K562 (cell line): ENCODE results near the gene CHRM4. TPM values are rescaled to one million over a fixed set of nuclear protein-coding genes. Genes with fewer than 3 reads are reported as not detected.

Experiments
- ATF1 ChIP-seq, 2 experiments: fragments of 450-650 bp in 1 of 2; IDR thresholded peaks; 2 replicates each; pipeline ENCODE4 v1.6.1; 2016; ENCODE audit warnings: missing compliant biosample characterization in 1 of 2, missing genetic modification characterization in 1 of 2
- CCAR2 ChIP-seq: fragments of 200-400 bp; formaldehyde crosslinking; IDR thresholded peaks from 2 replicates; pipeline ENCODE4 v1.6.1; 2017; ENCODE audit warnings: mild to moderate bottlenecking, low read depth, low read length
- IRF1 ChIP-seq: sonication (generic); formaldehyde crosslinking; IDR thresholded peaks from 2 replicates; pipeline ENCODE4 v1.8.0; 2022; ENCODE audit warnings: missing genetic modification reagents, mild to moderate bottlenecking, borderline replicate concordance
- MCM5 ChIP-seq: fragments of 450-650 bp; IDR thresholded peaks from 2 replicates; pipeline ENCODE4 v1.6.1; 2016; ENCODE audit warnings: low read depth
- NR2C1 ChIP-seq, 2 experiments: fragments of 450-650 bp; IDR thresholded peaks; 2 replicates each; pipeline ENCODE4 v1.6.1; 2017; ENCODE audit warnings: mild to moderate bottlenecking in 2 of 2, antibody characterized with exemption in 1 of 2, inconsistent platforms in 1 of 2, missing compliant biosample characterization in 1 of 2, missing genetic modification characterization in 1 of 2
- PHF21A ChIP-seq: fragments of 450-650 bp; IDR thresholded peaks from 2 replicates; pipeline ENCODE4 v1.6.1; 2017; ENCODE audit warnings: low read depth, borderline replicate concordance
- PHTF2 ChIP-seq: fragments of 250-450 bp; sonication (Bioruptor Pico); IDR thresholded peaks from 2 replicates; pipeline ENCODE4 v1.5.0; 2021; ENCODE audit warnings: mild to moderate bottlenecking
- POU5F1 ChIP-seq: fragments of 150-350 bp; IDR thresholded peaks from 2 replicates; pipeline ENCODE4 v1.6.1; 2014; ENCODE audit warnings: borderline replicate concordance, low read length, low read depth, mild to moderate bottlenecking; ENCODE audit not compliant: partially characterized antibody
- PRPF4 ChIP-seq: fragments of 200-400 bp; formaldehyde crosslinking; IDR thresholded peaks from one replicate; pipeline ENCODE4 v1.6.1; 2017; ENCODE audit warnings: low read length, low read depth, mild to moderate bottlenecking; ENCODE audit not compliant: insufficient read depth, poor library complexity, severe bottlenecking
- SNRNP70 ChIP-seq: fragments of 200-400 bp; formaldehyde crosslinking; optimal IDR thresholded peaks from 2 replicates; pipeline ENCODE3; 2017; ENCODE audit warnings: low read depth, low read length
- TCF3 ChIP-seq: sonication (generic); formaldehyde crosslinking; IDR thresholded peaks from 2 replicates; pipeline ENCODE4 v1.4.0; 2020; ENCODE audit warnings: mild to moderate bottlenecking, missing genetic modification reagents
- TFAP4 ChIP-seq: sonication (generic); formaldehyde crosslinking; IDR thresholded peaks from 2 replicates; pipeline ENCODE4 v1.8.0; 2022; ENCODE audit warnings: missing genetic modification reagents, mild to moderate bottlenecking, moderate library complexity, borderline replicate concordance
- ZFP91 ChIP-seq: sonication (generic); formaldehyde crosslinking; IDR thresholded peaks from 2 replicates; pipeline ENCODE4 v1.8.0; 2022; ENCODE audit warnings: mild to moderate bottlenecking, missing genetic modification reagents
- ZMIZ1 ChIP-seq, 2 experiments: fragments of 150-350 bp in 1 of 2; IDR thresholded peaks; 2 replicates each; pipeline ENCODE4 v1.6.1; 2012 to 2016; ENCODE audit warnings: low read depth in 2 of 2, low read length in 2 of 2, mild to moderate bottlenecking in 1 of 2, moderate library complexity in 1 of 2
- ZNF12 ChIP-seq: sonication (generic); formaldehyde crosslinking; IDR thresholded peaks from 2 replicates; pipeline ENCODE4 v1.4.0; 2020; ENCODE audit warnings: mild to moderate bottlenecking, missing genetic modification reagents
- ZNF174 ChIP-seq: fragments of 250-450 bp; sonication (Bioruptor Pico); IDR thresholded peaks from 2 replicates; pipeline ENCODE4 v1.4.0; 2020; ENCODE audit warnings: mild to moderate bottlenecking
- ZNF41 ChIP-seq: fragments of 250-450 bp; sonication (Bioruptor Pico); conservative IDR thresholded peaks from 2 replicates; pipeline ENCODE4 v1.4.0; 2020; ENCODE audit warnings: mild to moderate bottlenecking
- ZNF445 ChIP-seq: fragments of 250-450 bp; sonication (Bioruptor Pico); IDR thresholded peaks from 2 replicates; pipeline ENCODE4 v1.4.0; 2020; ENCODE audit warnings: low read depth, mild to moderate bottlenecking, moderate library complexity
- polyA plus RNA-seq, 8 experiments: library from polyadenylated mRNA; depleted of rRNA in 4 of 8; stranded (reverse) in 5 of 8; unstranded in 3 of 8; fragments of >200 nt; fragmentation: Nextera tagmentation in 2 of 8; fragmentation: Illumina TruSeq in 1 of 8; extraction: Ambion mirVana in 2 of 8; extraction: Trizol in 1 of 8; gene quantifications; 2 replicates each; pipeline versions ENCODE4 v1.2.1 to v1.2.3, GENCODE V29; 2011 to 2014; ENCODE audit warnings: inconsistent platforms in 1 of 8, missing spikeins in 1 of 8
- total RNA-seq, 7 experiments: library from RNA; depleted of rRNA in 6 of 7; stranded (reverse); fragments of >200 nt in 6 of 7; fragmentation: Illumina TruSeq in 2 of 7; extraction: Trizol in 2 of 7; gene quantifications; 2 replicates each; pipeline versions ENCODE4 v1.2.1 to v1.2.3, GENCODE V29; 2011 to 2021; ENCODE audit warnings: low replicate concordance in 1 of 7

Gene CHRM4
- total and polyA plus RNA-seq, 9 of the 15 experiments (the other 6 are each of a cell fraction or from before 2014, with no cell fraction given) = 0.22 to 1.3 (median 0.40) TPM; not detected in 2

GRCh38 chr11:46367244-46367915 lies 24.2 kb downstream of the CHRM4 start (continued):
- TF ChIP-seq PHTF2 (CRISPR knock-in tag) (no peak), SNRNP70 (no peak), IRF1 (CRISPR knock-in tag) (no peak), TFAP4 (CRISPR knock-in tag) (0 out of 2 replicates have a peak, but pooled peaks have one; percentile 27), ZFP91 (CRISPR knock-in tag) (no peak), CCAR2 (no peak), MCM5 (no peak), TCF3 (CRISPR knock-in tag) (no peak), ATF1 (CRISPR knock-in tag; IDR thresholded peaks at IDR 0.05) (no peak), ATF1 (tag; IDR thresholded peaks at IDR 0.05) (no peak), PRPF4 (no peak), ZNF445 (CRISPR knock-in tag) (no peak), POU5F1 (no peak), NR2C1 (IDR thresholded peaks at IDR 0.05) (no peak), NR2C1 (tag; IDR thresholded peaks at IDR 0.05) (no peak), PHF21A (no peak), ZNF12 (CRISPR knock-in tag) (no peak), ZMIZ1 (IDR thresholded peaks at IDR 0.05; ENCODE audit: low read depth in 2 of 2, low read length in 2 of 2) (no peak), ZNF174 (CRISPR knock-in tag) (no peak), ZNF41 (no peak)
